IPS-18c (cell line): ENCODE results near the gene RBM22.
"Not testable (repeated sequence)": the region's sequence is repeated elsewhere in the genome, so short reads cannot be mapped to it uniquely, and the experiment has no call there.

Experiments used
- H3K4me3 ChIP-seq: 2 replicates; pipeline ENCODE4 v1.7.0; 2013; ENCODE audit warnings: low read depth, mild to moderate bottlenecking, low read length, moderate library complexity; ENCODE audit not compliant: insufficient read depth
- H3K9me3 ChIP-seq: one replicate; pipeline ENCODE4 v1.6.1; 2013; ENCODE audit warnings: mild to moderate bottlenecking, low read length, moderate library complexity; ENCODE audit not compliant: control insufficient read depth, insufficient read depth

The RBM22 gene

DNA sequence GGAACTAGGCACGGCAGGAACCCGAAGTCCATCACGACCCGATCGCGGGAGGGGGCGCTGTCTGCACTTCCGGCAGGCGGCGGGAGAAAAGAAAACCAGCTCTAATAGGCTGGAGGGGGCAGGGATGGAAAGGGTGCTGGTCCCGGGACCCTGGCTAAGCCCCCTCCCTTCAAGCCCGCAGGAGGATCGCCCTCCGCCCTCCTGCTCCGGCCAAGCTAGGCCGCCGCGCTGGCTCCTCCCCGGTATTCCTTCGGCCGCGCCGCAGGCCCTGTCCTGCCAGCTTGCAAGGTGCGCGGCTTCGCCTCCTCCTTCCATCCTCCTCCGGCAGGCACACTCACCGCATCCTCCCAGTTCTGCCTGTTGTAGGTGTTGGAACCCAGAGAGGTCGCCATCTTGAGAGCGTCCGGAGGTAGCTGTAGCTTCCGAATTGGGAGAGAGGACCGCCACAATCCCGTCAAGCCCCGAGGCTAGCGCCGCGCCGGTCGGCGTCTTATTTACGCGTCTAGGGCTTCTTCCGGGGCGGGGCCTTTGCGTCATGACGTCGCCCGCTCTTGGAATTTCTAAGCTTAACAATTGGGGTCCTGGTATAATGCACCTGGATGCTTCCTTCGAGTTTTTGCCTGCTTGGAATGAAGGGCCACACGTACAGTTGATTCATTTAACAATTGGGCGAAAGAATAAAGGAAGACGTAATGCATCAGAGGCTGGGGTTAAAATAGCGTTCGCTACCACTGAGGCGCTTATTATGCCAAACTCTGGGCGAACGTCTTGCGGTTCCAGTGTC is at the start of gene RBM22:
Gene RBM22 (minus strand): TSS at position 469 of the 784 bp plus-strand sequence. CDS start 77 bp downstream, at position 392.
- peaks cover 6% of the 10 kb centered on the region for H3K9me3 ChIP-seq
- H3K4me3 ChIP-seq = peak within 1 kb of the TSS; percentile 99

DNA sequence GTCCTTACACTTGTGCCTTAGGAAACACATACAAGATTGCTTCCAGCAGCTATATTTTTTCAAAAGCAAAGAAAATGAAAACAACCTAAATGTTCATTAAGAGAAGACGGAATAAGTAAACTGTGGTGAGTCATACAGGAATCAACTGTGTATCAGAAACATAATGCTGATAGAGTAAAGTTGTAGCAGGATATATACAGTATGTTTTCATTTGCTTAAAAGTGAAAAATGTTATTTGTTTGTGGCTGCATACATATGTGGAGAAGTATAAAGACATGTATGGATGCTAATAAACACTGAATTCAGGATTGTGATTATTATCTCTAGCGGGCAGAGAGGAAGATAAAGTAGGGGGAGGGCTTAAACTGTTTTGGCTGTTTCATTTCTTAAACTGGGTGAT is 49.6 kb upstream of the RBM22 start:
- H3K9me3 ChIP-seq = no peaks in the 10 kb centered on the region
- no peak overlapping the region for H3K4me3 ChIP-seq

DNA sequence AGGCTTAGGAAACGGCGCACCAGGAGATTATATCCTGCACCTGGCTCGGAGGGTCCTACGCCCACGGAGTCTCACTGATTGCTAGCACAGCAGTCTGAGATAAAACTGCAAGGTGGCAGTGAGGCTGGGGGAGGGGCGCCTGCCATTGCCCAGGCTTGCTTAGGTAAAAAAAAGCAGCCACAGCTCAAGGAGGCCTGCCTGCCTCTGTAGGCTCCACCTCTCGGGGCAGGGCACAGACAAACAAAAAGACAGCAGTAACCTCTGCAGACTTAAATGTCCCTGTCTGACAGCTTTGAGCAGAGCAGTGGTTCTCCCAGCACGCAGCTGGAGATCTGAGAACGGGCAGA is 42.3 kb upstream of the RBM22 start:
- not testable (repeated sequence) for H3K9me3 ChIP-seq, H3K4me3 ChIP-seq

DNA sequence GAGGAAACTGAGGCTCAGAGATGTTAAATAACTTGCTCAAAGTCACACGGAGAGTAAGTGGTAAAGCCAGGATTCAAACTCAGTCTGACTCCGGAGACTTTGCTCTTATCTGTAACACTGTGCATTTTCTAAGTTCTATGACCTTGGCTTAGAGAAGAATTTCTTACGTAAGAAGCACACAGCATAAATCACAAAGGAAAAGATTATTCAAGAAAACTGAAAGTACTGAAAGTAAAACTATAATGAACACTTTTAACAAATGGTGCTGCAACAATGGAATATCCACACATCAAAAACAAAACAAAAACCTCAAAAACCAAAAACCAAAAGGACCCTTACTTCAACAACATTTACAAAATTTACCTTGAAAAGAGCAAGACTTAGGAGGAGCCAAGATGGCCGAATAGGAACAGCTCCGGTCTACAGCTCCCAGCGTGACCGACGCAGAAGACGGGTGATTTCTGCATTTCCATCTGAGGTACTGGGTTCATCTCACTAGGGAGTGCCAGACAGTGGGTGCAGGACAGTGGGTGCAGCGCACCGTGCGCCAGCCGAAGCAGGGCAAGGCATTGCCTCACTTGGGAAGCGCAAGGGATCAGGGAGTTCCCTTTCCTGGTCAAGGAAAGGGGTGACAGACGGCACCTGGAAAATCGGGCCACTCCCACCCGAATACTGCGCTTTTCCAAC is 41.7 kb upstream of the RBM22 start:
- H3K4me3 ChIP-seq, H3K9me3 ChIP-seq: not testable (repeated sequence)

DNA sequence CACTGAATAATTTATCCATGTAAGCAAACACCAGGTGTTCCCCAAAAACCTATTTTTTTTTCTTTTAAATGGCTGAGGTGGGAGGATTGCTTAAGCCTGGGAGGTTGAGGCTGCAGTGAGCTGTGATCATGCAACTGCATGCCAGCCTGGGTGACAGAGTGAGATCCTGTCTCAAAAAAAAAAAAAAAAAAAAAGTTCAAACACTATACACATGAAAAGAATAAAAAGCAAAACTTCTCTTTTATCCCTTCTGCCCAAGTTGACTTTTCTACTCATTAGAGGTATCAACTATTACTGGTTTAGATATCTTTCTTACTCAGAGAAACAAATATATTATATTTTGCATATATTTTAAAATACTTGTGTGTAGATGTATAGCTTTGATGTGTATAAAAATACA is 40.1 kb upstream of the RBM22 start:
- H3K9me3 ChIP-seq = no peaks in the 10 kb centered on the region
- no peak overlapping the region for H3K4me3 ChIP-seq

DNA sequence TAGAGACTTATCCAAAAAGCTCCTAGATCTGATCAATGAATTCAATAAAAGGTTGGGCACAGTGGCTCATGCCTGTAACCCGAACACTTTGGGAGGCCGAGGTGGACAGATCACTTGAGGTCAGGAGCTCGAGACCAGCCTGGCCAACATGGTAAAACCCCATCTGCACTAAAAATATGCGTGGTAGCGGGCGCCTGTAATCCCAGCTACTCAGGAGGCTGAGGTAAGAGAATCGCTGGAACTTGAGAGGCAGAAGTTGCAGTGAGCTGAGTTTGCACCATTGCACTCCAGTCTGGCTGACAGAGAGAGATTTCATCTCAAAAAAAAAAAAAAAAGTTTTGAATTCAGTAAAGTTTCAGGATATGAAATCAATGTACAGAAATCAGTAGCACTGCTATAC is 38.0 kb upstream of the RBM22 start:
- Histone ChIP-seq H3K4me3 (no peak overlapping the region), H3K9me3 (no peaks in the 10 kb centered on the region)

DNA sequence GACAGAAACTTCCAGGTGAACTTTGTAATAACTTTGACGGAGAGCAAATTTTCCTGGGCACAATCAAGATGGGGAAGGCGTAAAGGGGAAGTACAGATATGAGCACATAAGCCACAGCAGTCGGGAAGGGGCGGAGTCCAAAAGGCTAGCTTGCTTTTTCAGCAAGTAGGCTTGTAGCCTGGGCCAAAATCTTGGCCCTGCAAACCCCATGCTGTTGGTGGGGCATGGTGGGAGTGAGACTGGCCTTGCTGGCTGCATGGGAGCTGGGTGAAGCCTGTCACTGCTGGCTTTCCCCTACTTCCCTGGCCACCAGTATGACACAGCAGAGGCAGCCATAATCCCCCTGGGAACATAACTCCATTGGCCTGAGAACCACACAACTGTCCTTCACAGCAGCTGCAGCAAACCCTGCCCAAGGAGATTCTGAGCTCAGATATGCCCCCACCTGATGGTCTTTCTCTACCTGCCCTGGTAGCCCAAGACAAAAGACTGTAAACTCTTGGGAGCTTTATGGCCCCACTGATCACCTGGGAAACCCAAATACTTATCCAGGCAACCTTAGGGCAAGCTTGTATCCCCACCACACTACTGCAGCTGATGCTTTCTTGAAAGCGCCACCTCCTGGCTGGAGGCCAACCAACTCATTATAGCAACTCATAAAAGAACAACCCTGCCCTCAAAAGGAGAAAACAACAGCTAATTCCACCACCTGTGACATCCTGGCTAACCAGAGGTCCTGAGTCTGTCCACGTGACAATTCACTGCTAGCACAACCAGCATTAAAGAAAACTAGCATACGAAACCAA is 33.9 kb upstream of the RBM22 start:
- Histone ChIP-seq H3K9me3 (no peaks in the 10 kb centered on the region), H3K4me3 (no peak overlapping the region)

DNA sequence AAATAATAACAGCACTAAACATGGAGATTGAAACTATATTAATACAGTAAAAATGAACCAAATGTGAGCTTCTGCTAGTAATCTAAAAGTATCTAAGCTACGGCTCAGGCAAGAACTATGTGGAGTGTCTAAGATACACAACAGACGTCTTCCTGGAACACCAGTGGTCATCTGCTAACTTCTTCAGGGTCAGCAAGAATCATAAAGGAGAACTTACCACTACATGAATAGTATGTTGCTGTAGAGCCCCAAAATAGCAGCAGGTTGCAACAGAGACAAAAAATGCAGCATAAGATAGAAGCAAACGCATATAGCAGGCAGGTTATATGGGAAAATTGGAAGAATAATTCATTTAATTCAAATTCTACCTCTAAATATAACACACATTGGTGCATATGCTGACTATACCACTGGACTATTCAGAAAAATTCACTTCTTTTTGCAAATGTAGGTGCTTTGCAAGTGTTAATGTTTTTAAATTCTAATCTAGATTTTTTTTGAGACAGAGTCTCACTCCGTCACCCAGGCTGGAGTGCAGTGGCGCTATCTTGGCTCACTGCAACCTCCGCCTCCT is 30.9 kb upstream of the RBM22 start:
- Histone ChIP-seq H3K4me3 (no peak overlapping the region), H3K9me3 (no peaks in the 10 kb centered on the region)

DNA sequence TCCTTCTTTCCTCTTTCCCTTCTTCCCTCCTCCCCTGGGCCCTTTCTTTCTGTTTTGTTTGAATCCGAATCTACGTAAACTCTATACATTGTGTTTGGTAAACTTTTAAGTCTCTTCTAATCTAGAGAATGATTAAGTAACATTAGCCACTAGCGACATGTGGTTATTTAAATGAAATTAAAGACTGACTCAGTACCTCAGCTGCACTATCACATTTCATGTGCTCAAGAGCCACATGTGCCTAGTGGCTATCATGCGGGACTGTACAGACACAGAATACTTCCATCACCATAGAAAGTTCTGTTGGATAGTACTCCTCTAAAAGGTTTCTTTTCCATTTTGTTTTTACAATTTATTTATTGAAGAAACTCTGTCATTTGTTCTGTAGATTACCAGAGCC is 29.0 kb upstream of the RBM22 start:
- Histone ChIP-seq H3K9me3 (no peaks in the 10 kb centered on the region), H3K4me3 (no peak overlapping the region)

DNA sequence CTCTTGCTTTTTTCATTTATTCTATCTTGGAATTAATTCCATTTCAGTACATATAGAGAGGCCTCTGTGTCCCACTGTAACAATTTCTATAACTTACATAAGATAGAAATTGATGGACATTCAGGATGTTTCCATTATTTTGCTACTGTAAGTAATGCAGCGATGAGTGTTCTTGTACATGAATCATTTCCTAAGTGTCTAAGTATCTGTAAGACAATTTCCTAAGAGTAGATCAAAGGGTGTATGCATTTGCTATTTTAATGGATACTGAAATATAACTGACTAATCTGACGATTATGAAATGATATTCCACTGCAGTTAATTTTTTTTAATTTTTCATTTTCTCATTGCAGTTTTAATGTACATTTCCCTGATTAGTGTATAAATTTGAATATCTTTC is 23.0 kb upstream of the RBM22 start:
- no peaks in the 10 kb centered on the region for H3K9me3 ChIP-seq
- no peak overlapping the region for H3K4me3 ChIP-seq

DNA sequence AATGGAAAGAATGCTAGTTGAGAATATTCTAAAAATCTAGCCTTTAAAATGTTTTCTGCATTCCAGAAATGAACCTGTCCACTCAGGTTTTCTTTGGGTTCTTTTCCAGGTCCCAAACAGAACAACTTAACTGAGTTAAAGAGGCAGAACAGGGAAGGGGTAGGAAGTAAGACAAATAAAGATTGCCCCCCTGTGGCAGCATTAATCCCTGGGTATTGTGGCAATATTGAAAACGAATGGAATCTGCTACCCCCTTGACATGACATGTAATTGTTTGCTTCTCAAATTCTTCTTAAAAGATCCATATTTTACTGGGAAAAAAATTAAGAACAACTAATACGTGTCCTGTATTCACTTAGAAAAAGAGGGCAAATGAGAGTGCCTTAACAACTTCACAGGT is 9.3 kb upstream of the RBM22 start:
- H3K9me3 ChIP-seq = no peaks in the 10 kb centered on the region
- no peak overlapping the region for H3K4me3 ChIP-seq

DNA sequence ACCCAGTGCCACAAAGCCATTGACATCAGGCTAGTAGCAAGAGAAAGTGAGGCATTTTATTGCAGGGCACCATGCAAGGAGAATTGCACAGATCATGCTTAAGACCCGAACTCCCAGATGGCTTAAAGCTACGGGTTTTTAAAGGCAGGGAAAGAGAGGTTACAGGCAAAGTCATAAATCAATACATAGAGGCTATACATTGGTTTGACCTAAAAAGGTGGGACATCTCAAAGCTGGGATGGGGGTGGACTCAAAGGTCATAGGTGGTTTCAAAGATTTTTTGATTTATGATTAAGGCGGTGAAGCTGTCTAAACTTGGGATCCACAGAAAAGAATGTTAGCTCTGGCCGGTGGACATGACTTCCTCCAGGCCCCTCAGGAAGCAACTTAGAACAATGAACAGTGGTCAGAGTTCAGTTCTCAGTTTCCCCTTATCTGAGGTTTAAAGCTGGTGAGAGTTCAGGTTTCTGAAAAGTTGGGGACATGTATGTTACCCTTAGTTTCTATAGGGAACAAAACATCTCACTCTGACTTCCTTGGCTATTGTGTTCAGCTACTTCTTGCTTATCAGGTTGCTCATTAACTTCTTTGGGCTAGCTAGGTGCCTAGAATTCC is 6.0 kb upstream of the RBM22 start:
- Histone ChIP-seq H3K9me3 (no peaks in the 10 kb centered on the region), H3K4me3 (no peak overlapping the region)

DNA sequence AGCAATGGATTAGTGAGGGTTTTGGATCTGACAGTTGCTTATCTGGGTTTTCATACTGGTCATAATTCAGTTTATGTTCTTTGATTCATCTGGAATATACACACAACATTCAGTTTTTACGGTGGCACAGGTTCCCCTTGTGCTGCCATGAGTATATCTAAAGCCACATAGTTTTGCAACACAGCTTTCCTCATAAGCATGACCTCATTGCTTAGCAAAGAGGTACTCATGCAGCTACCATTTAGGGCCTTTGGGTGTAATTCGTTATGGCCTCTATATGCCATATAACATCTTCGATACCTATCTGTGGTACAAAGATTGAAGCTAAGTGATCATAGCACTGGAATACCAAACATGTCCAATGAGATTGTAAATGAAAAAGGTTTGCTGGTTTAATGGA is 2.9 kb upstream of the RBM22 start:
- Histone ChIP-seq H3K4me3 (no peak overlapping the region), H3K9me3 (peaks cover 3% of the 10 kb centered on the region)

DNA sequence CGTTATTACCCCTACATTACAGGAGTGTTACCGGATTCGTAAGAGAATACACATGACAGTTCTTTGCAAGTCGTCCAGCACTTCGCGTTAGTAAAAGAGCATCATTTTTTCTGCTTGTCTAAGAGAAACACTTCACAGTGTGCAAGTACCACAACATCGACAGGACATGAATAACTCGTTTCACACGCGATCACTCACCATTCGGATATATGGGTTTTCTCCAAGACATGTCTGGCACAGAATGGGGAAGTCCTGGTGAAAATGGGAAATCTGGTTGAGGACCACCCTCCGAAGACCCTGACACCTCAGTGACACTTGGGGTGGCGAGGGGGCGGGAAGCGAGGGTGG is 642 bp downstream of the RBM22 start:
- H3K4me3 ChIP-seq = peak overlapping the region; percentile 99
- peaks cover 6% of the 10 kb centered on the region for H3K9me3 ChIP-seq

DNA sequence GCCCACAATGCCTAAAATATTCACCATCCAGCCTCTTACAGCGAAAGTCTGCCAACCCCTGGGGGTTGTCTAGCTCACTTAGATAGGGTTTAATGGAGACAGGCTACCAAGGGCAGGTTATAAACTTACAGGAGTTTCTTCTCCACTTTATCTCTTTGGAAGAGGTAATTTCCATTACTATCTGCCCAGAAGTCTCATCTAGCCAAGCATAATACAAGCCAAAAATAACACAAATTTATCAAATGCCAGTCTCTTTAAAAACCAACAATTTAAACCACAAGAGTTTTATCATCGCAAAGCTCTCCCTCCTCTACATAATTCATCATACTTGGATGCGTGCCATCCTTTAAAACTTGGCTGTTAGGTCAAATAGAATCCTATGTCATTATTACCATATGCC is 6.2 kb downstream of the RBM22 start:
- Histone ChIP-seq H3K4me3 (no peak overlapping the region), H3K9me3 (peaks cover 6% of the 10 kb centered on the region)

DNA sequence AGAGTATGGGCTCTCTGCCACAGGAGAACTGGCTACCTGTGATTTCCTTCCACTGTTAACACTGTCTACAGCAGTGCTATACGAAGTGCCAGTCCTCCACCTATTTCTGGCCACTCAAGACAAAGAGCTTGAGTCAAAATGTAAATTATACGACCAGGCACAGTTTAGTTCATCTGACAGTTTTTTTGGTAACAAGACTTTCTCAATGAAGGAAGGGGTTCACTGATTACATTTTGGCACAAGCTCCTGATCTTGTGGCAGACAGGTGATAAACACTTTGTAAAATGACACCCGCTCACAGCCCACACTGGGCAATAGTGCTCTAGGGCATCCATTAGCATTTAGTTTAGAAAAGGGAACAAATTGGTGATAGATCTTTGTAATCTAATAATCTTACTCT is 8.6 kb downstream of the RBM22 start:
- H3K9me3 ChIP-seq = peaks cover 2% of the 10 kb centered on the region
- H3K4me3 ChIP-seq = no peak overlapping the region

DNA sequence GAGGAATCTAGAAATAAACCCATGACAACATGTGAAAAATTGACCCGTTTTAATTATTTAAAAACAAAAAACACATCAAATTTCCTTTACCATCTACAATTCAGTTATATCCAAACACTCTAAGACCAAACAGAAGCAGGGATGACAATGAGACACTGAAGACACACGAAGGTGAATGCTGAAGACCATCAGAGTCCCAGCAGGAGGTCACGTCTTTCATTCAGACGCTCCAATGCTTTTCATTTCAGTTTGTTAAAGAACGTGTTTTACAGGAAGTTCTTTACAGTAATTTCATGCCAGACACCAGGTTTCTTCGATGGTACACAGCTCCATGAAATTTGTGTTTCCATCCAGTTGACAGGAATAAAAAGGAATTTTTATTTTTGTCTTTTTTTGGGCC is 10.1 kb downstream of the RBM22 start:
- H3K4me3 ChIP-seq = no peak overlapping the region
- H3K9me3 ChIP-seq = no peaks in the 10 kb centered on the region
